GM18505 (cell line): ENCODE data around the gene TRMT112.

Experiments used
- ATAC-seq: cut with Tn5 transposase; IDR thresholded peaks from one replicate; pipeline ENCODE4 v1.9.1; 2021; ENCODE audit not compliant: unreplicated experiment
- POLR2A ChIP-seq: IDR thresholded peaks from 4 replicates; pipeline ENCODE4 v1.6.1; 2011; ENCODE audit warnings: borderline replicate concordance; ENCODE audit not compliant: insufficient read depth, insufficient read length; ENCODE audit errors: extremely low read depth

TRMT112 gene

DNA sequence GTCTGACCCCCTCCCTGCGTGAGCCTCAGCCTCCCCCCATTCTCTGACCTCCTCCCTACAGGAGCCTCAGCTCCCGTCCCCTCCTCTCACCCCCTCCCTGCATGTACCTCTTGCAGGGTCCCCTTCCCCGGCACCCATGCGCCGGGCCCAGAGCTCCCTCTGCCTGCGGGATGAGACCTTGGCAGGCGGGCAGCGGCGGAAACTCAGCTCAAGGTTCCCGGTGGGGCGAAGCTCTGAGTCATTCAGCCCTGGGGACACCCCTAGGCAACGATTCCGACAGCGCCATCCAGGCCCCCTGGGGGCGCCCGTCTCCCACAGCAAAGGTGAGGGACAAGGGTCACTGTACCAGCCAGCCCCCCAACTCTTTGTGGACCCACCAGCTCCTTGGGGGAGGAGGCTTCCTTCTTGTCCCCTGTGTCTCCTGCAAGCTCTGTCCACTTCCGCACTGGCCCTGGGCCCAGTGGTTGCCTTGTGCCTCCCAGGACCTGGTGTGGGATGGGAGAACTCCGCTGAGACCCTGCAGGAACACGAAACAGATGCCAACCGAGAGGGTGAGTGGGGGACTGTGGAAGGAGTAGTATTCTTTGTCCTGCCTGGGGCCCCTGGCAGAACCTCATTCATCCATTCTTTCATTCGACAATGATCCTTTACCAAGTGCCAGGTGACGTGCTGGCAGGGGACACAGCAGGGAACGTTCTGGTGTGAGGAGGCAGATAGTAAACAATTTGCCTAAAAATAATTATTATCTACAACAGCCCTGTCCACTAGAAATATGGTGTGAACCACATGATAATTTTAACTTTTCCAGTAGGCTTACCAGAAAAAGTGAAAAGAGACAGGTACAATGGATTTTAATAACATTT lies 38.0 kb upstream of the TRMT112 start:
- ATAC-seq = no peak
- TF ChIP-seq POLR2A = no peak

GRCh38 chr11:64353715-64354506 lies 36.6 kb upstream of the TRMT112 start:
- TF ChIP-seq POLR2A = no peak
- ATAC-seq = no peak

GRCh38 chr11:64352995-64353714 lies 35.8 kb upstream of the TRMT112 start:
- ATAC-seq = no peak
- no peak for TF ChIP-seq POLR2A

DNA sequence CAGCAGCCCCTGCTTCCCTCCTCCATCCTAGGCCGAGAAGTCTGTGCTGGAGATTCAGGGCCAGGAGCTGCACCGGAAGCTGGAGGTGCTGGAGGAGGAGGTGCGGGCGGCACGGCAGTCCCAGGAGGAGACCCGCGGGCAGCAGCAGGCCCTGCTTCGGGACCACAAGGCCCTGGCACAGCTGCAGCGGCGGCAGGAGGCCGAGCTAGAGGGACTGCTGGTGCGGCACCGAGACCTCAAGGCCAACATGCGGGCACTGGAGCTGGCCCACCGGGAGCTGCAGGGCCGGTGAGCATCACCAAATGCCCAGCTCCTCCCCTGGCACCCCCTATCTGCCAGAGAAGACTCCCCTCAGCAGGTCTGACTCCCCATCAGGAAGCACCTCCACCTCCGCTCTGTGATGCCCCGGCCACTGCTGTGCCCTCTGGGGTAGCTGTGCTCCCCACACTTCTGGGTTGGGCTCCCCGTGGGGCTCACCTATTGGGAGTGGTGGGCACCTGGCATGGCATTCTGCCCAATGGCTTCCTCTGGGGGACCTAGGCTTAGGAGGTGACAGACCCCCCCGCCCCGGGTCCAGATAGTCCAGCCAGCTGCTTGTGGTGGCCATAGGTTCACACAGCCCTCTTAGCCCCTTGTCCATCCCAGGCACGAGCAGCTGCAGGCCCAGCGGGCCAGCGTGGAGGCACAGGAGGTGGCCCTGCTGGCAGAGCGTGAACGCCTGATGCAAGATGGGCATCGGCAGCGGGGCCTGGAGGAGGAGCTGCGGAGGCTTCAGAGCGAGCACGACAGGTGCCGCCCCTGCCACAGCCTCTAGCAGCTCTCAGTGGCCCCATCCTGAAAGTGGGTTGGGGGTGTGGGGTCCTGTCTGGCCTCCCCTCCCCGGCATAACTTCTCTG lies 35.0 kb upstream of the TRMT112 start:
- TF ChIP-seq POLR2A = no peak
- no peak for ATAC-seq

DNA sequence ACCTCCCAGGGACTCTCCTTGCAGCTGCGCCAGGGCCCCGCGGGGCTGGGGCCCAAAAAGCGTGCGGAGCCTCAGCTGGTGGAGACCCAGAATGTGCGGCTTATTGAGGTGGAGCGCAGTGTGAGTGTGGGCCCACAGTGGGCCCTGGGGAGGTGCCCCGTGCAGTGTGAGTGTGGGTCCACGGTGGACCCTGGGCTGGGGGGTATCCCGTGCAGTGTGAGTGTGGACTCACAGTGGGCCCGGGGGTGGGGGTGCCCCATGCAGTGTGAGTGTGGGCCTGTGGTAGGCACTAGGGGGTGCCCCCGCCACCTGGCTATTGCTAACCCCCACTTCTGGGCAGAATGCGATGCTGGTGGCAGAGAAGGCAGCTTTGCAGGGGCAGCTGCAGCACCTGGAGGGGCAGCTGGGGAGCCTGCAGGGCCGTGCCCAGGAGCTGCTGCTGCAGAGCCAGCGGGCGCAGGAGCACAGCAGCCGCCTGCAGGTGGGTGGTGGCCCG lies 33.8 kb upstream of the TRMT112 start:
- no peak for TF ChIP-seq POLR2A
- ATAC-seq = no peak

DNA sequence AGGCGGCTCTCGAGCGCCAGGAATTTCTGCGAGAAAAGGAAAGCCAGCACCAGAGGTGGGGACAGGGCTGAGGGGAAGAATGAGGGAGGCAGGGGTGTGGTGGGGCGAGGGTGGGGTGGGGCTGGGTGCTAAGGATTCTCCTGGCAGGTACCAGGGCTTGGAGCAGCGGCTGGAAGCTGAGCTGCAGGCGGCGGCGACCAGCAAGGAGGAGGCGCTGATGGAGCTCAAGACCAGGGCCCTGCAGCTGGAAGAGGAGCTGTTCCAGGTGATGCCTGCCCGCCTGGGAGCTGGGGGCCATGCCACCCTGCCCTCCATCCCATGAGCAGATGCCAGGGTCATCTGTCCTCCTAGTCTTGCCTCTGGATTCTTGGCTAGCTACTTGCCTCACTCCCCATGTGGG lies 32.0 kb upstream of the TRMT112 start:
- TF ChIP-seq POLR2A = no peak
- no peak for ATAC-seq

DNA sequence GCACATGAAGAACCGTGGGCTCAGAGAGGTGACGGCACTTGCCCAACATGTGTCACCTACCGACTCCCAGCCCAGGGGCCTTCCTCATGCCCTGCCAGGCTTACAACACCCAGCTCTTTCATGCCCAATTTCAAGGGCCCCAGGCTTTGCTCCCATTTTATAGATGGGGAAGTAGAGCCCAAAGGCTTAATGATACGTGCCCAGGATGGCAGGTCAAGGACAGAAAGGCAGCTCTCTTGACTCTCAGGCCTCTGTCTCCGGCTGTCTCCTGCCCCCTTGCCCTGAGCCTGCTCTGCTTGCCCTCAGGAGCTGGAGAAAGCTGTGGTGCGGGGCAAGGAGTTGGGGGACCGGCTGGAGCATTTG lies 31.6 kb upstream of the TRMT112 start:
- no peak for ATAC-seq
- no peak for TF ChIP-seq POLR2A

- TF ChIP-seq POLR2A = no peak
Measured at GRCh38 chr11:64348383-64349024, 31.1 kb upstream of the TRMT112 start.

GRCh38 chr11:64347193-64347867 lies 30.0 kb upstream of the TRMT112 start:
- no peak for TF ChIP-seq POLR2A
- no peak for ATAC-seq

More at GRCh38 chr11:64348383-64349024, 31.1 kb upstream of the TRMT112 start:
- no peak for ATAC-seq

- TF ChIP-seq POLR2A = no peak
- no peak for ATAC-seq
Measured at GRCh38 chr11:64344787-64345186, 27.4 kb upstream of the TRMT112 start.

GRCh38 chr11:64343767-64344559 lies 26.6 kb upstream of the TRMT112 start:
- ATAC-seq = no peak
- TF ChIP-seq POLR2A = no peak
